Fibroblast of pulmonary artery (primary cell): Measurements from ENCODE around the gene RDX.
"Not testable (repeated sequence)": the region's sequence is repeated elsewhere in the genome, so short reads cannot be mapped to it uniquely, and the experiment has no call there.

ENCODE experiments used
- DNase-seq: peaks from one replicate; pipeline ENCODE4 v3.0.0-alpha.2; 2010; ENCODE audit warnings: low read depth
- H3K4me3 ChIP-seq: replicated peaks from 2 replicates; pipeline ENCODE4 v1.5.1; 2011; ENCODE audit warnings: low read depth, mild to moderate bottlenecking, control low read depth, low read length, moderate library complexity
- CTCF ChIP-seq: IDR thresholded peaks from 2 replicates; pipeline ENCODE4 v1.5.1; 2011; ENCODE audit warnings: mild to moderate bottlenecking, control low read depth, low read length, inconsistent platforms; ENCODE audit errors: missing control alignments

The RDX gene

GRCh38 chr11:110297726-110298300, 1.4 kb upstream of the RDX start:
- no peak for TF ChIP-seq CTCF
- no peak overlapping the region for H3K4me3 ChIP-seq
- DNase-seq: peak; percentile 31

- no peak for DNase-seq
- no peak for TF ChIP-seq CTCF
- H3K4me3 ChIP-seq: peak overlapping the region; percentile 83
Measured at GRCh38 chr11:110297076-110297725, 787 bp upstream of the RDX start.

GRCh38 chr11:110295531-110296225, 736 bp downstream of the RDX start:
- DNase-seq: peak; percentile 30
- peak overlapping the region; percentile 83 for H3K4me3 ChIP-seq
- no peak for TF ChIP-seq CTCF

GRCh38 chr11:110295086-110295485, 1.3 kb downstream of the RDX start:
- H3K4me3 ChIP-seq: peak overlapping the region; percentile 83
- no peak for TF ChIP-seq CTCF
- no peak for DNase-seq

GRCh38 chr11:110294509-110294908, 1.9 kb downstream of the RDX start:
- TF ChIP-seq CTCF: no peak
- H3K4me3 ChIP-seq: peak overlapping the region; percentile 83

GRCh38 chr11:110293389-110293788, 3.0 kb downstream of the RDX start:
- no peak overlapping the region for H3K4me3 ChIP-seq
- no peak for TF ChIP-seq CTCF

More at GRCh38 chr11:110294509-110294908, 1.9 kb downstream of the RDX start:
- DNase-seq: no peak

GRCh38 chr11:110292146-110292545, 4.3 kb downstream of the RDX start:
- DNase-seq, H3K4me3 ChIP-seq: not testable (repeated sequence)

More at GRCh38 chr11:110293389-110293788, 3.0 kb downstream of the RDX start:
- no peak for DNase-seq
